Measurements from ENCODE around the gene CD37.
"Not testable (repeated sequence)": the region's sequence is repeated elsewhere in the genome, so short reads cannot be mapped to it uniquely, and the experiment has no call there.

The CD37 gene

DNA sequence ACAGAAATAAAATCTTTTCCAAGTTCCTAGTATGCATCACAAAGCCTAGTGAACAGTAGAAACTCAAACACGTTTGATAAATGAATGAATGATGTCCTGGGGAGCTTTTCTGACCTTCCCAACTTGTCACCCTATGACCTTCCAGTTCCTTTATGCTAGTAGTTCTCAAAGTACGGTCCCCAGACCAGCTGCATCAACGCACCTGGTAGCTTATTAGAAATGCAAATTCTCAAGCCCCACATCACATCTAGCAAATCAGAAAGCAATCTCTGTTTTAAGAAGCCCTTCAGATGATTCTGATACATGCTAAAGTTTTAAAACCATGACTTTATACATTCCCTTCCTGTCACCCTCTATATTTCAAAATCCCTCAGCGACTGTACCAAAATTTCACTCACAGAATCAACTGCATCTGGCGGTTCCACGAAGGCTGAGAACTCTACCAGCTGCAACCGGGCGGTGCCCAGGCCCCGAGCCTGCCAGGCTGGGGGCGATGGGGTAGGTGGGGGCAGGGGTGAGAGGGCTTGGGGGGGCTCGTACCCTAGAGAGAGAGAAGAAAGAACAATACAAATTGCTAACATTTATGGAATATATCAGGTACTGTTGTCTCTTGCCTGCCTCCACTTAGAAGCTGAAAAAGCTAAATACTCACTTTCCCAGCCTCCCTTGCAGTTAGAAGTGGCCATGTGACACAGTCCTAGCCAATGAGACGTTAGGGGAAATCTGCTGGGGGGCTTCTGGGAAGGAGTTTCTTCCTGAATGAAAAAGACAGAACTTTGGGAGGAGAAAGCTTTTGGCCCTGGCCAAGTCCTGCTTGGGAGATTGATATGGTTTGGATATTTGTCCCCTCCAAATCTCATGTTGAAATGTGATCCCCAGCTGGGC lies 13.3 kb downstream of the CD37 start:
- no peak for DNase-seq

DNA sequence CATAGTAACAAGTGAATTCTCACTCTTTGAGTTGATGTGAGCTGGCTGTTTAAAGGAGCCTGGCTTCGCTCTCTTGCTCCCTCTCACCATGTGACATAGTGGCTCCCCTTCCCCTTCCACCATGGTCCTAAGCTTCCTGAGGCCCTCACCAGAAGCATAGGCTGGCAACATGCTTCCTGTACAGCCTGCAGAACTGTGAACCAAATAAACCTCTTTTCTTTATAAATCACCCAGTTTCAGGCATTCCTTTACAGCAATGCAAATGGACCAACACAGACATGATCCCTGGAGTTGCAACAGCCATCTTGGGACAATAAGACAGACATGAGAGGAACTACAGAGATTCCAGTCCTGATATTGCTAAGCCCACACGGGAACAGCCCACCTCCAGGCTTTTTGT lies 14.4 kb downstream of the CD37 start:
- no peak for DNase-seq

DNA sequence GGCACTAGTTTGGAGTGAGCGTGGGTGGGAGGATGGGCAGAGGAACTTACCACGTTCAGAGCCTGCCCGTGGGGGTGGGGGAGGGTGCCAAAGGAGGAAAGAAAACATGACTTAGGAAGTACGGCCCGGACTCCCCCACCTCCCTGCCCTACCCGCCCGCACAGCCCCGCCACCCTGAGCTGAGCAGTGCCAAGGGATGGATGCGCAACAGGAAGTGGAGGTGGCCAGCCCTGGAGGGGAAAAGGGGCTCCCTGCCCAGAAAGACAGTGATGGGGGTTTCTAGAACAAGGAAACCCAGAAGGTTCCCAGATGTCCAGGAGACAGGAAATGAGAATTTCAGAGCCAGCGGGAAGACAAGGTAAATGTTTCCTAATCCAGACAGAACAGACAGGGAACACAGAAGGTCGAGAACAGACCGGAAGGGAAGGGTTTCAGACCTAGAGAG lies 20.7 kb downstream of the CD37 start:
- DNase-seq = no peak

DNA sequence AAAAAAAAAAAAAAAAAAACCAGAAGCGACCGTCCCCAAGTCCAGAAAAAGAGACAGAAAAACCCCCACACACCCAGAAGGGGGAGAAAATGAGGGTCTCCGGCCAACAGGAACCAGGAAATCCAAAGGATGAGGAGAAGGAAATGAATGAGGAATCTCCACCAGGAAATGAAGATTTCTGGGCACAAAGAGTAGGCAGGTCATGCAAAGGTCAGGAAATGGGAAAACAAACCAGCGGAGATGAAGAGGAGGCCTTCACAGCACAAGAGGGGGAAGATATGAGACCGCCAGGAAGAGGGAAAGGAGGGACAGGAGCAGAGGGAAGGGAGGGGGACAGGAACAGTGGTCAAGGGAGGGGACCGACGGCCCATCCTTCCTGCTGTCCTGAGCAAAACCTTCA lies 21.2 kb downstream of the CD37 start:
- DNase-seq = no peak

DNA sequence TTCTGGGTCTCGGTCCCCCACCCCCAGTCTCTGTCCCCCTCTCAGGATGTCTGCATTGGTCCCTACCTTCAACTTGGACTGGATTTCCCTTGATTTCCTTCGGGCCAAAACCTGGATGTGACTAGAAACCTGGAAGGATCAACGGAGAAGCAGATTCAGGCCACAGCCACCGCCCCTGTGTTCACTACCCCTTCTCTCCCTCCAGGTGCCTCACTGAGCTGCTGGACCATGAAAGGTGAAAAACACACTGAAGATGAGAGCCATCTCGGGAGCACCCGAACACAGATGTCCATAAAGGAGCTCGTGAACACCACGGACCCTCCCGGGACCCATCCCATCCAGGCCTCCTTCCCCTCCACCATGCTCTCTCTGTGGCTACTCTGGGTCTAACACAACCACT lies 22.0 kb downstream of the CD37 start:
- no peak for DNase-seq

DNA sequence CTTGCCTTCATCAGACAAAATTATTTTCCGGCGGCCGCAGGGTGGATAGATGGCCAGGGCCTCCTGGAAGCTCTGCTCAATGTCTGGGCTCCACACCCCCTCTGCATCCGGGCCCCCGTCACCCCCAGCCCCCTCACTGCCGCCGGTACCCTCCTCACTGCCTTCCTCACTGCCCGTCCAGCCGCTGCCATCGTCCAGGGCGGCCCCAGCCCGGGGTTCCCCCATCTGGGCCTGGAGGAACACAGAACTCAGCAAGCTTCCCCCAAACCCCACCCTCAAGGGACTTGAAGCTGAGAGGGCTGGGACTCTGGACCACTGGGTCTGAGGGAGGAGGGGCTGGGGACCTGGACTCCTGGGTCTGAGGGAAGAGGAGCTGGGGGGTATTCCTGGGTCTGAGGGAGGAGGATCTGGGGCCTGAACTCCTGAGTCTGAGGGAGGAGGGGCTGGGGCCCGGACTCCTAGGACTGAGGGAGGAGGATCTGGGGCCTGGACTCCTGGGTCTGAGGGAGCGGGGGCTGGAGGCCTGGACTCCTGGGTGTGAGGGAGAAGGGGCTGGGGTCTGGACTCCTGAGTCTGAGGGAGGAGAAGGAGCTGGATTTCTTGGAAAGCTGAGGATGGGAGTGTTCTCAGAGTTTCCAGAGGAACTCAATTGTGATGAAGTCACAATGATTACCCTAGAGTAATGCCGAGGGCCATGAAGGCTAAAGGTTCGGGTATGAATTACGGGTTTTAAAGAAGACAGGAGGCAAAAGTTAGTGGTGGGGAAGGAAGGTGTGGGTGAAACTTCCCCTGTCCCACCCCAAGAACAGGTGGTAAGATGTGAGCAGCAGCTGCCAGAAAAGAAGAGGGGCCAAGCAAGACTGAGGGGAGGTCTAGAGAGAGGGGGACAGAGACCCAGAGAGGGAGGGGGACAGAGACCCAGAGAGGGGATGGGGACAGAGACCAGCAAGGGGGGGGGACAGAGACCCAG lies 24.9 kb downstream of the CD37 start:
- DNase-seq = no peak

DNA sequence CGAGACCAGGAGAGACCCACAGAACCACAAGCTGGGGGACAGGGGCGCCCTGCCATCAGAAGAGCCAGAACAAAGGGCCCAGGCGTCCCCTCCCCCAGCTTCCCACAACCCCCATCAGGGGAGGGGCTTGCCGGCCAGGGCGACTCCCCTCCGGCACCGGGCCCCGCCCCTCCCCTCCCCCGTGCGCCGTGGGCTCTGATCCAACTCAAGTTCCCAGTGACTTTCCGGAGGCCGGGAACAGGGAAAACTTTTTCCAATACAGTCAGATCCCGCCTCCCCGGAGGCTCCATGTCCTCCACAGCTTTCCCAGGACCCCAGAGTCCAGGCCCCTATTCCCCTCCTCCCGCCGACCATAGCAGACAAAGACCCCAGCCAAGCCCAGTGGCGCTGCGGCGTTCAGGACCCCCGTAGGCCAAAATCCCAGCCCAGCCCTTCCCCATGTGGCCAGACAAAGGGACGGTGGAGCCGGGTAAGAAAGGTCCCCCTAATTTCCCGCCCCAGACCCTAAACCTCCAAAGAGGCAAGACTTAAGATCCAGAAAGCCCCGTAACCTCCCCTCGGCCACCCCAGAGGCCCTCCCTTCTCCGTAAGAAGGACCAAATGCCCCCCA lies 26.3 kb downstream of the CD37 start:
- DNase-seq = no peak

DNA sequence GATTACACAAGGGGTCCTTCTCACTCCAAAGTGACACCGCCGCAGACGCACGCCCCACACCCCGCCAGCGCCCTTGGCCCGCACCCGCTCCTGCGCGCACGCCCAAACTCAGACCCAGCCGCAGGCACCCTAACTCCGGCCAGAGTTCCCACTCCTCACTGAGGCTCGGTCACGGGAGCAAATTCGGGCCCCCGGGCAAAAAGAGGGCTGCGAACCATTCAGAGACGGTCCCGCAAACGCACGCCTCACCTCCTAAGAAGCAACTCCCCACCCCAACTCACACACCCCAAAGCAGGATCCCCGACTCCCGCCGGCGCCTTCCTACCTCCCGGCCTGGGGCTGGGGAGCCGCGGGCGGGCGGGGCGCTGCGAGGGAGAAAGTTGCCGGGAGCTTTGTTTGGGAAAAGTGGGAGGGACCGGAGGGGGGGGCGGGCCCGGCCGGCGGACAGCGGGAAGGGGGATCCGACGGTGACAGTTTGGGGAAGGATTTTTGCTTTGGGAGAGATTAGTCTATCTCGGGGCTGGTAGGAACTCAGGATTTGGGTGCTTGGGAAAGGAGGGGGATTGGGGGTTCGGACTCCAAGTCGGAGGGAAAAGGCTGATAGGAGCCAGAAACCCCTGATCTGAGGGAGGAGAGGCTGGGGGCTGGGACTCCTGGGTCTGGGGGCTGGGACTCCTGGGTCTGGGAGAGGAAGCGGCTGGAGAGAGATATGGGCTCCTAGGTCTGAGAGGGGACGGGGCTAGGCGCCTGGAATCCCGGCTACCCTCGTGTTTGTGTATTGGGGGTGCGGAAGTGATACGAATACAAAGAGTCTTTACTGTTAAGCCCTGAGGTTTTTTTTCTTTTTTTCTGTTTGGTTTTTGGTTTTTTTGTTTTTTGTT lies 27.1 kb downstream of the CD37 start, which contains the start of gene TEAD2:
Gene TEAD2, minus strand, starts transcription at position 369 of the 881 bp plus-strand sequence. CDS start 2,341 bp downstream, outside the sequence.
- DNase-seq = no peak

DNA sequence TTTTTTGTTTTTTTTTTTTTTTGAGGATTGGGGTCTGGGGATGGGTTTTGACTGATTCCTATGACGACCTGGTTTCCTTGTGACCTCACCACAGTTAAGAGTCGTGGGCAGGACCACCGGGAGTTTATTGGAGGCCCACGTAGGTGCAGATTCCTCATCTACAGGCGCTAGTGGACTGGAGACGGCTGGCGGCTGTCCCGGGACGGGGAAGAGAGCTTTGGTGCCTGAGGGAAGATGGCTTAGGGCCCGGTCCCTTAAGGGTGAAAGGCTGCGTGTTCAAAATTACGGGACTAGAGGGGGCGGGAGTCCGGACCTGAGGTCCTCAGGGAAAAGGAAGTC lies 27.7 kb downstream of the CD37 start:
- no peak for DNase-seq

DNA sequence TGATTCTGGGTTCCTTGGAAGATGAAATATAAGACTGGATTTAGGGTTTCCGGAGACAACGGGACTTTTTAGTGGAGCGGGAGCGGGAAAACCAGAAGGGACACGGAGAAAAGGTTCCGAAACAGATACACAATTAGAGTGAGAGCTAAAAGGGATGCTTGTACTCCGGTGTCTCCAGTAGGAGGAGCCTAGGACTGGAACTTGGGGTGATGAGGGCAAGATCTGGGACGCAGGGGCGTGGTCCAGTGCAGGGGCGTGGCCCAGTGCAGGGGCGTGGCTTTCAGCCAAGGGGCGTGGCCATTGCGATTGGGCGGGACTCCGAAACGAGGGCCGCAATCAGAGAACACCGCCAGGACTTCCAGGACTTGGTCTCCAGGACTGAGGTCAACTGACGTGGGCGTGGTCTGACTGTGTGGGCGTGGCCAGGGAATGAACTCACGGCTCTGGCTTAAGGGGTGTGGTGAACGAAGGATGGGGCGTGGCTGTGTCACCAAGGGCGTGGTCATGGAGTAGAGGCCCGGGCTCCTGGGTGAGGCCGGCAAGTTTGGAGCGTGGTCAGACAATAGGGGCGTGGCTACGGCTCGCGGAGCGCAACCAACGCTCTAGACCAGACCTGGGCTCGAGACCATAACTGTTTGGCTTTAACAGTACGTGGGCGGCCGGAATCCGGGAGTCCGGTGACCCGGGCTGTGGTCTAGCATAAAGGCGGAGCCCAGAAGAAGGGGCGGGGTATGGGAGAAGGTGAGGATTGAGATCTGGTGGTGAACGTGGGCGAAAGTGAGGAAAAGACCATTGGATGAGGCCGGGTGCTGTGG lies 28.3 kb downstream of the CD37 start, which contains the start of gene DKKL1:
Gene DKKL1, plus strand, starts transcription at position 610 of the 815 bp plus-strand sequence. Its CDS starts 122 bp downstream, at position 732.
- DNase-seq = no peak

DNA sequence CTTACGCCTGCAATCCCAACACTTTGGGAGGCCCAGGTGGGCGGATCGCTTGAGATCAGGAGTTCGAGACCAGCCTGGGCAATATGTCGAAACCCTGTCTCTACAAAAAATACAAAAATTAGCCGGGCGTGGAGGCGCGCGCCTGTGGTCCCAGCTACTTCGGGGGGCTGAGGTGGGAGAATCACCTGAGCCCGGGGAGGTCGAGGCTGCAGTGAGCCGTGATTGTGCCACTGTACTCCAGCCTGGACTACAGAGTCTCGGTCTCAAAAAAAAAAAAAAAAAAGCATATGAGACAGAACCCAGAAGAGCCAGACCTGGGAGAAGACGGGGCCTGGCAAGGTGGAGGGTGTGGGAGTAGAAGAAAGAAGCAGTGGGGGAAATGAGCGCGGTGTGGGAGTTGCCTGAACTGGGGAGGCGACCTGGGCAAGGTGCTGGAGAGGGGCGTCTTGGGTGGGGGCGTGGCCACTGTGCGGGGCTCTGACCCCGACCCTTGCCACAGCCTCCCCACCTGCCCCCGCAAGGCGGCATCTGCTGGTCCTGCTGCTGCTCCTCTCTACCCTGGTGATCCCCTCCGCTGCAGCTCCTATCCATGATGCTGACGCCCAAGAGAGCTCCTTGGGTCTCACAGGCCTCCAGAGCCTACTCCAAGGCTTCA lies 29.0 kb downstream of the CD37 start:
- no peak for DNase-seq

DNA sequence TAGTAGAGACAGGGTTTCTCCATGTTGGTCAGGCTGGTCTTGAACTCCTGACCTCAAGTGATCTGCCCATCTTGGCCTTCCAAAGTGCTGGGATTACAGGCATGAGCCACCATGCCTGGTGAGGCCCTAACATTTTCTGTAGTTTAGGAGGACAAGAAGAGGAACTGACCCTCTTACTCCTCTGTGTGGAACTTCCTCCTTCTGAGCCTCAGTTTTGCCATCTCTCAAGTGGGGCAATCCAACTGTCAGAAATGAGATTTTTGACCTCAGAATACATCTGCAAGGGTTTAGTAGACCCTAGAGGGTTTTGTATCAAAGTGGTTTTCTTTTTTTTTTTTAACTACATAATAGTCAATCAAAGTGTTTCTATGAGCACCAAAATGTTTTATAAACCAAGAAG lies 30.9 kb downstream of the CD37 start:
- DNase-seq = no peak

DNA sequence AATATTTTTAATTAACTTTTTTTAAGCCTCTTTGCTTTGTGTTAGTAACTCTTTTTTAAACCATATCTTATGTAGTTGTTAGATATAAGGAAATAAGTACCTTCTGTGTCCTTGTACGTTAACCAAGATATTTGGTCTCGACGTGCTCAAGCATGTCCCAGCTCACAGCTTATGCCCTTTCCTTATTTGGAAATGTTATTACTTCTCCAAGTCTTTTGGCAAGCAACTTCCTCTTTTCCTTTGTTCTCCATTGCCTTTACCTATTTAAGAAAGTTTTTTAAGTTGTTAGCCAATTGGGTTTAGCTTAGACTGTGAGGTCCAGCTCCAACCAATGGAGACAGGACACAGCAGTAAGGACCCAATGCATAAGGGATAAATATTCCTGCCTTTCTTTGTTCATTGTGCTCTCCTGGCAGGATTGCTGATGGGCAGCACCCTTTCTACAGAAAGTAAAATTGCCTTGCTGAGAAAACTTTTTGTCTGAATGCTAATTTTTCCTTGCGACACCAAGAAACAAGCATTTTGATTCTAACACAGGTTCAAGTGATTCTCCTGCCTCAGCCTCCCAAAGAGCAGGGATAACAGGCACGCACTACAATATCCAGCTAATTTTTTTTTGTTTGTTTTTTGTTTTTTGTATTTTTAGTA lies 33.6 kb downstream of the CD37 start:
- DNase-seq = no peak

DNA sequence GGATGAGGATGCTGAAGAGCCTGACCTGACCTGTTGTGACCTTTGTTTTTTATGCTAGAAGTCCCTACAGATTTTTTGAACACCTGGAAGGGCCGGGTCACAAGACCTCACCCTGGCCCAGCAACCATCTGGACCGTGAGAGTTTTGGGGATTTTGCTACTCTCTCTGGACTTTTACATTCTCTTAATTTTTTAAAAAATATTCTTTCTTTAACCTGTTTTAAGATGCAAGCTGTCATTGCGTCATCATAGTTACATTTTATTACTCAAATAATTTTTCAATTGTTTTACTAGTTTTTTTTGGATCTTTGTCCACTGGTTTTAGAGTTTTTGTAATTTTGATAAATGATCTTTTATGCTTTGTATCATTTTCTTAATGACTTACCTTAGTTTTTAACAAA lies 36.0 kb downstream of the CD37 start:
- no peak for DNase-seq

DNA sequence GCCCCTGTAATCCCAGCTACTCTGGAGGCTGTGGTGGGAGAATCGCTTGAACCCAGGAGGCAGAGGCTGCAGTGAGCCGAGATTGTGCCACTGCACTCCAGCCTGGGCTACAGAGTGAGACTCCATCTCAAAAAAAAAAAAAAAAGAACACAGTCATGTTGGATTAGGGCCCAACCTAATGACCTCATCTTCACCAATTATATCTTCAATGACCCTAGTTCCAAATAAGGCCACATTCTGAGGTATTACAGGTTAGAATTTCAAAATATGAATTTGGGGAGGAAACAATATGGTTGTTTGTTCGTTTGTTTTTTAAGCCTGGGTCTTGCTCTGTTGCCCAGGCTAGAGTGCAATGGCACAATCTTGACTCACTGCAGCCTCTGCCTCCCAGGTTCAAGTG lies 38.0 kb downstream of the CD37 start:
- DNase-seq = not testable (repeated sequence)

DNA sequence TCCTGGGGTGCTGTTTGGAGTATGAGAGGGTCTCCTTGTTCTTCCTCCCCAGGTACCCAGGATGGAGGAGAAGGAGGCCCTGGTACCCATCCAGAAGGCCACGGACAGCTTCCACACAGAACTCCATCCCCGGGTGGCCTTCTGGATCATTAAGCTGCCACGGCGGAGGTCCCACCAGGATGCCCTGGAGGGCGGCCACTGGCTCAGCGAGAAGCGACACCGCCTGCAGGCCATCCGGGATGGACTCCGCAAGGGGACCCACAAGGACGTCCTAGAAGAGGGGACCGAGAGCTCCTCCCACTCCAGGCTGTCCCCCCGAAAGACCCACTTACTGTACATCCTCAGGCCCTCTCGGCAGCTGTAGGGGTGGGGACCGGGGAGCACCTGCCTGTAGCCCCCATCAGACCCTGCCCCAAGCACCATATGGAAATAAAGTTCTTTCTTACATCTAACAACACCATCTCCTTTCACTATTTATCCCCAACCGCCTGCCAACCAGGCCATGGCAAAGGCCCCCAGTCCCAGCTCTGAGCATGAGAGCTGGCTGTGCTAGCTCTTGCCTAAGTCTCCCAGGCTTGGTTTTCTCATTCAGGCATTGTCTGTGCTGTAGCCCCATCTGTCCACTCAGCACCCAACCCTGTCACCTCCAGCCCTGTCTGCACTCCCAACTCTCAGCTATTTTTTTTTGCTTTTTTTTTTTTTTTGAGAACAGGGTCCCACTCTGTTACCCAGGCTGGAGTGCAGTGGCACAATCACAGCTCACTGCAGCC lies 39.6 kb downstream of the CD37 start:
- DNase-seq = no peak

DNA sequence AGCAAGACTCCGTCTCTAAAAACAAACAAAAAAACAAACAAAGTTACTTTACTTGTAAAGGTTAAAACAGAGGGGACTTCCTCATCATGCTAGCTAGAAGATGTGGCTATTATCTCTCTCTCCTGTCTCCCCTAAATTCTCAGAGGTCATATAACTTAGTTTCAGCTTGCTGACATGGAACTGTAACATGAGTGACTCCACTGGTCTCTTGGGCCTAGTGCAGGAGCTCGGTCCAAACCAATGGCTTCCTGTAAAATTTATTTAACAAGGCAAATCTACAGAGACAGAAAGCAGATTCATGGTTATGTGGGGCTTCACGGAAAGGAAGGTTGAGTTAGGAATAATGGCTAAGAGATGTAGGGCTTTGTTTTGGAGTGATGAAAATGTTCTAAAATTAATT lies 43.3 kb downstream of the CD37 start:
- DNase-seq = no peak

DNA sequence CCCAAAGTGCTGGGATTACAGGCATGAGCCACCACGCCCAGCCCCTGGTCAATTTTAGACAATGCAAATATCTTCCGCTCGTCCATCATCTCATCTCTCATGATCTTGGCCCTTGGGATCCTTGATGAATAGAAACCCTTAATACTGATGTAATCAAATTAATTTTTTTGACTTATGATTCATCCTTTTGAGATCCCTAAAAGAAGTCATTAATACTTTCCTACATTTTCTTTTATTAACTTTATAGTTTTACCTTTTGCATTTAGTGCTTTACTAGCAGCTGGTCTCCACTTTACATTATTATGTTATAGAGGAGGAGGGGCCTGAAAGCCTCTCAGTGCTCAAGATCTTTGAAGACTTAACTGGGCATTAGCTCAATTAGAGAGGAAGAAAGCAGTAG lies 45.2 kb downstream of the CD37 start:
- no peak for DNase-seq

DNA sequence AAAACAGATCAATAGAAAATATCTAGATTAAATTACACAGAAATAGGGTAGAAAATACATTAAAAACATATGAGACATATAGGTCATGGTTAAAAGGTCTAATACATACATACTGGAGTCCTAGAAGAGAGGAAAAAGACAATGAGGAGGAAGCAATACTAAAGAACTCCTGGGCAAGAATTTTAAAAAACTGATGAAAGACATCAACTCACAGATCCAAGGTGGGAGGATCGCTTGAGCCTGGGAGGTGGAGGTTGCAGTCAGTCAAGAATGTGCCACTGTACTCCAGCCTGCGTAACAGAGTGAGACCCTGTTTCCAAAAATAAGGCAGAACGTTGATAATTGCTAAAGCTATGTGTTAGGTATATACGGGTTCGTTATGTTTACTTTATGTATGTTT lies 47.4 kb downstream of the CD37 start:
- no peak for DNase-seq
